ENCODE data around the gene IGSF9.

The IGSF9 gene

GRCh38 chr1:159927211-159927848 lies 18.1 kb downstream of the IGSF9 start:
- Histone ChIP-seq H3K4me1 (ENCODE audit: insufficient read depth, low read length) (peaks cover 14% of the 10 kb centered on the region; the same call in 1 of the 2 replicates), H3K9ac (ENCODE audit: low read depth, low read length) (no peak overlapping the region), H3K9me3 (ENCODE audit: control insufficient read depth, insufficient read depth, low read length) (no peaks in the 10 kb centered on the region), H3K36me3 (ENCODE audit: insufficient read depth, low read length) (no peaks in the 10 kb centered on the region)

- no peaks in the 10 kb centered on the region for H3K36me3 ChIP-seq (ENCODE audit: insufficient read depth, low read length)
- H3K4me1 ChIP-seq (ENCODE audit: insufficient read depth, low read length), result peaks cover 21% of the 10 kb centered on the region
- H3K9ac ChIP-seq (ENCODE audit: low read depth, low read length), result peak overlapping the region; percentile 56
Measured at GRCh38 chr1:159925719-159926078, 19.7 kb downstream of the IGSF9 start.

GRCh38 chr1:159924791-159925718 lies 20.4 kb downstream of the IGSF9 start, which contains the start of gene TAGLN2:
TSS of gene TAGLN2 (minus strand) at chr1:159925507. CDS start at chr1:159920509, 4,998 bp downstream.
- H3K9ac ChIP-seq (ENCODE audit: low read depth, low read length), result peak within 1 kb of the TSS; percentile 56
- H3K36me3 ChIP-seq (ENCODE audit: insufficient read depth, low read length), result no peaks in the 10 kb centered on the region
- H3K4me1 ChIP-seq (ENCODE audit: insufficient read depth, low read length), result peaks cover 21% of the 10 kb centered on the region
- no peaks in the 10 kb centered on the region for H3K9me3 ChIP-seq (ENCODE audit: control insufficient read depth, insufficient read depth, low read length)

More at GRCh38 chr1:159925719-159926078, 19.7 kb downstream of the IGSF9 start:
- H3K9me3 ChIP-seq (ENCODE audit: control insufficient read depth, insufficient read depth, low read length), result no peaks in the 10 kb centered on the region

GRCh38 chr1:159924025-159924790 lies 21.2 kb downstream of the IGSF9 start:
- no peaks in the 10 kb centered on the region for H3K9me3 ChIP-seq (ENCODE audit: control insufficient read depth, insufficient read depth, low read length)
- peaks cover 21% of the 10 kb centered on the region for H3K4me1 ChIP-seq (ENCODE audit: insufficient read depth, low read length)
- H3K9ac ChIP-seq (ENCODE audit: low read depth, low read length), result peak overlapping the region; percentile 56
- no peaks in the 10 kb centered on the region for H3K36me3 ChIP-seq (ENCODE audit: insufficient read depth, low read length)

- H3K4me1 ChIP-seq (ENCODE audit: insufficient read depth, low read length), result peaks cover 21% of the 10 kb centered on the region
- no peaks in the 10 kb centered on the region for H3K9me3 ChIP-seq (ENCODE audit: control insufficient read depth, insufficient read depth, low read length)
- H3K36me3 ChIP-seq (ENCODE audit: insufficient read depth, low read length), result no peaks in the 10 kb centered on the region
- peak overlapping the region; percentile 56 for H3K9ac ChIP-seq (ENCODE audit: low read depth, low read length)
Measured at GRCh38 chr1:159923203-159924024, 22.0 kb downstream of the IGSF9 start.

GRCh38 chr1:159922511-159923202 lies 22.8 kb downstream of the IGSF9 start:
- peaks cover 23% of the 10 kb centered on the region for H3K4me1 ChIP-seq (ENCODE audit: insufficient read depth, low read length)
- H3K9ac ChIP-seq (ENCODE audit: low read depth, low read length), result no peak overlapping the region; the same call in 1 of the 2 replicates
- H3K36me3 ChIP-seq (ENCODE audit: insufficient read depth, low read length), result no peaks in the 10 kb centered on the region
- H3K9me3 ChIP-seq (ENCODE audit: control insufficient read depth, insufficient read depth, low read length), result no peaks in the 10 kb centered on the region

- H3K9ac ChIP-seq (ENCODE audit: low read depth, low read length), result no peak overlapping the region
- H3K9me3 ChIP-seq (ENCODE audit: control insufficient read depth, insufficient read depth, low read length), result no peaks in the 10 kb centered on the region
- H3K36me3 ChIP-seq (ENCODE audit: insufficient read depth, low read length), result no peaks in the 10 kb centered on the region
- H3K4me1 ChIP-seq (ENCODE audit: insufficient read depth, low read length), result peaks cover 26% of the 10 kb centered on the region
Measured at GRCh38 chr1:159921700-159922504, 23.5 kb downstream of the IGSF9 start.

GRCh38 chr1:159921251-159921650 lies 24.2 kb downstream of the IGSF9 start:
- Histone ChIP-seq H3K4me1 (ENCODE audit: insufficient read depth, low read length) (peaks cover 32% of the 10 kb centered on the region), H3K36me3 (ENCODE audit: insufficient read depth, low read length) (no peaks in the 10 kb centered on the region), H3K9ac (ENCODE audit: low read depth, low read length) (no peak overlapping the region), H3K9me3 (ENCODE audit: control insufficient read depth, insufficient read depth, low read length) (no peaks in the 10 kb centered on the region)

GRCh38 chr1:159920651-159921050 lies 24.8 kb downstream of the IGSF9 start:
- Histone ChIP-seq H3K4me1 (ENCODE audit: insufficient read depth, low read length) (peaks cover 38% of the 10 kb centered on the region), H3K9me3 (ENCODE audit: control insufficient read depth, insufficient read depth, low read length) (no peaks in the 10 kb centered on the region), H3K9ac (ENCODE audit: low read depth, low read length) (no peak overlapping the region), H3K36me3 (ENCODE audit: insufficient read depth, low read length) (no peaks in the 10 kb centered on the region)

- peaks cover 43% of the 10 kb centered on the region for H3K4me1 ChIP-seq (ENCODE audit: insufficient read depth, low read length)
- H3K9ac ChIP-seq (ENCODE audit: low read depth, low read length), result no peak overlapping the region
- H3K9me3 ChIP-seq (ENCODE audit: control insufficient read depth, insufficient read depth, low read length), result no peaks in the 10 kb centered on the region
- no peaks in the 10 kb centered on the region for H3K36me3 ChIP-seq (ENCODE audit: insufficient read depth, low read length)
Measured at GRCh38 chr1:159920202-159920601, 25.2 kb downstream of the IGSF9 start.

- Histone ChIP-seq H3K9ac (ENCODE audit: low read depth, low read length) (no peak overlapping the region), H3K9me3 (ENCODE audit: control insufficient read depth, insufficient read depth, low read length) (no peaks in the 10 kb centered on the region), H3K4me1 (ENCODE audit: insufficient read depth, low read length) (peaks cover 47% of the 10 kb centered on the region), H3K36me3 (ENCODE audit: insufficient read depth, low read length) (no peaks in the 10 kb centered on the region)
Measured at GRCh38 chr1:159919236-159919865, 26.1 kb downstream of the IGSF9 start.
